ENCODE measurements around the gene TFCP2L1. TPM values are rescaled to one million over a fixed set of nuclear protein-coding genes. Genes with fewer than 3 reads are reported as not detected.

The TFCP2L1 gene
- total and polyA plus RNA-seq, 2 donors (not counting 3 experiments of a cell fraction or from before 2014, with no cell fraction given): not detected

DNA sequence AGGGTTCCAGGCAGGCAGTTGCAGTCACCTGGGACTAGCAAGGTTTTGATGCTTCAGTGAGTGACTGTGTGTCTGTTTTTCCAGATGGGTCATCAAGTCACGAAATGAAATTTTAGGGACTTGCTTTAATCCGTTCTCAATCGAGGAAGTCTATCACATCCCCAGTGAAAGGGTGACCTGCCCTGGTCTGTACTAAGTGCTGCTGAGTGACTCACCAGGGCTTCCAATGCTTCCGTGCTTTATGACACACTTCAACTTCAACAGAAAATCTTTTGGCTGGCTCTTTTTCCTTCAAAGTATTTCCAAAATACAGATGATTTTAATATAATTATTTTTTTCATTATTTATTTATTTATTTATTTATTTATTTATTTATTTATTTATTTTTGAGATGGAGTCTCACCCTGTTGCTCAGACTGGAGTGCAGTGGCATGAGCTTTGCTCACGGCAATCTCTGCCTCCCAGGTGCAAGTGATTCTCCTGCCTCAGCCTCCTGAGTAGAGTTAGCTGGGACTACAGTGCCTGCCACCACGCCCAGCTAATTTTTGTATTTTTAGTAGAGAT lies 18.4 kb downstream of the TFCP2L1 start:
- no peaks in the 10 kb centered on the region for H3K4me1 ChIP-seq (ENCODE audit: control insufficient read depth, extremely low read depth, insufficient read depth, low read length)
- FAIRE-seq (no peak), DNase-seq (ENCODE audit: low read depth, low spot score) (no peak)
- H3K27ac ChIP-seq (ENCODE audit: insufficient read depth, low read depth, low read length): no peak overlapping the region
- POLR2A ChIA-PET: no interaction called here
- no peaks in the 10 kb centered on the region for H3K79me2 ChIP-seq (ENCODE audit: control insufficient read depth, insufficient read depth, low read length)
- intact Hi-C loops (cut with micrococcal nuclease): no loop called here
- BruUV-seq (replicated peaks): no TSS peak
- dilution Hi-C loops (cut with MboI; ENCODE audit: extremely low pct_ligation_motif_present, low sequenced_read_pairs): no loop called here
- no peak overlapping the region for H3K4me3 ChIP-seq (replicated peaks in 1 of 3; ENCODE audit: insufficient read depth in 1 of 3, low read depth in 1 of 3, low read length in 3 of 3)
- no peaks in the 10 kb centered on the region for H3K9me3 ChIP-seq (replicated peaks; ENCODE audit: control insufficient read depth, insufficient read depth, low read length)
- CTCF ChIA-PET: no interaction called here
- TF ChIP-seq MAX (IDR thresholded peaks at IDR 0.05; ENCODE audit: insufficient read depth, insufficient read length) (no peak), POLR2AphosphoS5 (IDR thresholded peaks at IDR 0.05; ENCODE audit: insufficient read depth, low read depth, low read length) (no peak)
- TF ChIP-seq, protein P1, sequence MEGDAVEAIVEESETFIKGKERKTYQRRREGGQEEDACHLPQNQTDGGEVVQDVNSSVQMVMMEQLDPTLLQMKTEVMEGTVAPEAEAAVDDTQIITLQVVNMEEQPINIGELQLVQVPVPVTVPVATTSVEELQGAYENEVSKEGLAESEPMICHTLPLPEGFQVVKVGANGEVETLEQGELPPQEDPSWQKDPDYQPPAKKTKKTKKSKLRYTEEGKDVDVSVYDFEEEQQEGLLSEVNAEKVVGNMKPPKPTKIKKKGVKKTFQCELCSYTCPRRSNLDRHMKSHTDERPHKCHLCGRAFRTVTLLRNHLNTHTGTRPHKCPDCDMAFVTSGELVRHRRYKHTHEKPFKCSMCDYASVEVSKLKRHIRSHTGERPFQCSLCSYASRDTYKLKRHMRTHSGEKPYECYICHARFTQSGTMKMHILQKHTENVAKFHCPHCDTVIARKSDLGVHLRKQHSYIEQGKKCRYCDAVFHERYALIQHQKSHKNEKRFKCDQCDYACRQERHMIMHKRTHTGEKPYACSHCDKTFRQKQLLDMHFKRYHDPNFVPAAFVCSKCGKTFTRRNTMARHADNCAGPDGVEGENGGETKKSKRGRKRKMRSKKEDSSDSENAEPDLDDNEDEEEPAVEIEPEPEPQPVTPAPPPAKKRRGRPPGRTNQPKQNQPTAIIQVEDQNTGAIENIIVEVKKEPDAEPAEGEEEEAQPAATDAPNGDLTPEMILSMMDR (IDR thresholded peaks at IDR 0.05; ENCODE audit: extremely low read depth in 1 of 2, insufficient read depth in 1 of 2, low read depth in 1 of 2, low read length in 2 of 2): no peak
- no peak overlapping the region for H3K9ac ChIP-seq (replicated peaks; ENCODE audit: extremely low read depth, insufficient read depth, low read length)
- no peak overlapping the region for H2AFZ ChIP-seq (ENCODE audit: low read depth, low read length)
- H3K36me3 ChIP-seq (ENCODE audit: control insufficient read depth in 2 of 2, extremely low read depth in 1 of 2, insufficient read depth in 2 of 2, low read length in 2 of 2): no peaks in the 10 kb centered on the region
- H3K4me2 ChIP-seq (ENCODE audit: insufficient read depth, low read length): no peak overlapping the region
- no peaks in the 10 kb centered on the region for H3K9me1 ChIP-seq (replicated peaks; ENCODE audit: control insufficient read depth, extremely low read depth, insufficient read depth, low read length)
- H3K27me3 ChIP-seq (ENCODE audit: control insufficient read depth in 2 of 2, insufficient read depth in 2 of 2, low read length in 2 of 2): peaks cover 0 to under 1% of the 10 kb centered on the region in 2 experiments
- no peaks in the 10 kb centered on the region for H4K20me1 ChIP-seq (replicated peaks; ENCODE audit: control insufficient read depth, extremely low read depth, insufficient read depth, low read length)

- no peaks in the 10 kb centered on the region for H3K9me1 ChIP-seq (replicated peaks; ENCODE audit: control insufficient read depth, extremely low read depth, insufficient read depth, low read length)
- no peak for DNase-seq (ENCODE audit: low read depth, low spot score)
- H3K27ac ChIP-seq (ENCODE audit: insufficient read depth, low read depth, low read length): no peak overlapping the region
- TF ChIP-seq EZH2 (IDR thresholded peaks at IDR 0.05; ENCODE audit: borderline replicate concordance, low read depth, low read length, severe bottlenecking) (no peak), POLR2A (IDR thresholded peaks at IDR 0.05; ENCODE audit: low read depth, low read length) (no peak), GATA2 (IDR thresholded peaks at IDR 0.05; ENCODE audit: insufficient read depth, insufficient read length, low read depth, low read length) (no peak), MAX (IDR thresholded peaks at IDR 0.05; ENCODE audit: insufficient read depth, insufficient read length) (no peak), FOS (IDR thresholded peaks at IDR 0.05; ENCODE audit: borderline replicate concordance, insufficient read depth, low read length) (no peak), JUN (IDR thresholded peaks at IDR 0.05; ENCODE audit: borderline replicate concordance, insufficient read depth, insufficient read length, low read depth) (no peak), POLR2AphosphoS5 (IDR thresholded peaks at IDR 0.05; ENCODE audit: insufficient read depth, low read depth, low read length) (no peak), MYC (IDR thresholded peaks at IDR 0.05; ENCODE audit: low read depth, low read length) (no peak)
- TF ChIP-seq, protein P1 (IDR thresholded peaks at IDR 0.05; ENCODE audit: extremely low read depth in 1 of 2, insufficient read depth in 1 of 2, low read depth in 1 of 2, low read length in 2 of 2): no peak
- H3K27me3 ChIP-seq (ENCODE audit: control insufficient read depth in 2 of 2, insufficient read depth in 2 of 2, low read length in 2 of 2): peaks cover 0 to 2% of the 10 kb centered on the region in 2 experiments
- H2AFZ ChIP-seq (ENCODE audit: low read depth, low read length): no peak overlapping the region
- H3K36me3 ChIP-seq (ENCODE audit: control insufficient read depth in 2 of 2, extremely low read depth in 1 of 2, insufficient read depth in 2 of 2, low read length in 2 of 2): no peaks in the 10 kb centered on the region
- intact Hi-C loops (cut with micrococcal nuclease): no loop called here
- dilution Hi-C loops (cut with MboI; ENCODE audit: extremely low pct_ligation_motif_present, low sequenced_read_pairs): no loop called here
- H3K4me3 ChIP-seq (replicated peaks in 1 of 3; ENCODE audit: insufficient read depth in 1 of 3, low read depth in 1 of 3, low read length in 3 of 3): no peak overlapping the region
- FAIRE-seq: no peak
- H3K9ac ChIP-seq (replicated peaks; ENCODE audit: extremely low read depth, insufficient read depth, low read length): no peak overlapping the region
- no peaks in the 10 kb centered on the region for H4K20me1 ChIP-seq (replicated peaks; ENCODE audit: control insufficient read depth, extremely low read depth, insufficient read depth, low read length)
- BruUV-seq (replicated peaks): no TSS peak
- ChIA-PET CTCF (no interaction called here), POLR2A (no interaction called here)
- no peaks in the 10 kb centered on the region for H3K79me2 ChIP-seq (ENCODE audit: control insufficient read depth, insufficient read depth, low read length)
- no peaks in the 10 kb centered on the region for H3K4me1 ChIP-seq (ENCODE audit: control insufficient read depth, extremely low read depth, insufficient read depth, low read length)
- no peak overlapping the region for H3K4me2 ChIP-seq (ENCODE audit: insufficient read depth, low read length)
- H3K9me3 ChIP-seq (replicated peaks; ENCODE audit: control insufficient read depth, insufficient read depth, low read length): no peaks in the 10 kb centered on the region
Measured at GRCh38 chr2:121263996-121264715, 20.8 kb downstream of the TFCP2L1 start.

All from endothelial cell of umbilical vein (primary cell).